HL-60 (cell line): ENCODE results near the gene SCLY.

ENCODE experiments used
- POLR2AphosphoS5 ChIP-seq: IDR thresholded peaks from 2 replicates; pipeline ENCODE4 v1.6.1; 2012; ENCODE audit warnings: low read depth
- TF ChIP-seq, protein P1 (sequence below): IDR thresholded peaks from one replicate; pipeline ENCODE4 v1.5.1; 2011; ENCODE audit warnings: low read length, control low read depth, inconsistent platforms; ENCODE audit not compliant: insufficient read depth

DNA sequence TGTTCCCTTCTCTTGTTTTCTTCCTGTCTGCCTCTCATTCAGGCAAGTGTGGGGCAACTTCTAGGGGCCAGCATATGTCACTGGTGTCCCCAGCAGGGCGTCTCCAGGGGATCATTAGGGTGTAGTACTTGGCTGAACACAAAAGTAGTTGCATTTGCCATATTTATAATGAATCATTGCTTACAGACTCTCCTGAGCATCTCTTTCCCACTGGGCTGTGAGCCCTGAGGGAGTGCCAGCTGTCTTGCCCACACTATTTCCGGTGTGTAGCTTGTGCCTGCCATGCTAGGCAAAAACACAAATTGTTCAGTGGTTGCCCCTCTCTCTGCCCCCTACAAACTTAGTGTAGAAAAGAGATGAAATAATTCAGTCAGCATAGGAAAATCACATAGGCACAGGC is 40.8 kb upstream of the SCLY start:
- TF ChIP-seq, protein P1, sequence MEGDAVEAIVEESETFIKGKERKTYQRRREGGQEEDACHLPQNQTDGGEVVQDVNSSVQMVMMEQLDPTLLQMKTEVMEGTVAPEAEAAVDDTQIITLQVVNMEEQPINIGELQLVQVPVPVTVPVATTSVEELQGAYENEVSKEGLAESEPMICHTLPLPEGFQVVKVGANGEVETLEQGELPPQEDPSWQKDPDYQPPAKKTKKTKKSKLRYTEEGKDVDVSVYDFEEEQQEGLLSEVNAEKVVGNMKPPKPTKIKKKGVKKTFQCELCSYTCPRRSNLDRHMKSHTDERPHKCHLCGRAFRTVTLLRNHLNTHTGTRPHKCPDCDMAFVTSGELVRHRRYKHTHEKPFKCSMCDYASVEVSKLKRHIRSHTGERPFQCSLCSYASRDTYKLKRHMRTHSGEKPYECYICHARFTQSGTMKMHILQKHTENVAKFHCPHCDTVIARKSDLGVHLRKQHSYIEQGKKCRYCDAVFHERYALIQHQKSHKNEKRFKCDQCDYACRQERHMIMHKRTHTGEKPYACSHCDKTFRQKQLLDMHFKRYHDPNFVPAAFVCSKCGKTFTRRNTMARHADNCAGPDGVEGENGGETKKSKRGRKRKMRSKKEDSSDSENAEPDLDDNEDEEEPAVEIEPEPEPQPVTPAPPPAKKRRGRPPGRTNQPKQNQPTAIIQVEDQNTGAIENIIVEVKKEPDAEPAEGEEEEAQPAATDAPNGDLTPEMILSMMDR = no peak
- no peak for TF ChIP-seq POLR2AphosphoS5
